Activated T-cell treated with anti-CD3 and anti-CD28 coated beads, Interleukin-2, amount 50 U/mL, for 24 hours (primary cell): Measurements from ENCODE around the gene SNCA.
A peak's percentile ranks its signal among the peaks of the same experiment; 100 is the strongest.

ENCODE experiments used
- DNase-seq: peaks from one replicate; pipeline ENCODE4 v3.0.0-alpha.2; 2020
- H3K27ac Mint-ChIP-seq: 2 replicates; pipeline ENCODE4 v1.8.0; 2020; ENCODE audit warnings: mild to moderate bottlenecking, mixed read lengths
- H3K27me3 Mint-ChIP-seq: 2 replicates; pipeline ENCODE4 v1.8.0; 2020; ENCODE audit warnings: mixed read lengths
- H3K36me3 Mint-ChIP-seq: 2 replicates; pipeline ENCODE4 v1.8.0; 2020; ENCODE audit warnings: low read depth, mixed read lengths
- H3K4me1 Mint-ChIP-seq: 2 replicates; pipeline ENCODE4 v1.8.0; 2020; ENCODE audit warnings: low read depth, mixed read lengths
- H3K4me3 Mint-ChIP-seq: 2 replicates; pipeline ENCODE4 v1.8.0; 2020; ENCODE audit warnings: mild to moderate bottlenecking, moderate library complexity, mixed read lengths
- H3K9me3 Mint-ChIP-seq: 2 replicates; pipeline ENCODE4 v1.8.0; 2020; ENCODE audit warnings: mixed read lengths

Gene SNCA

DNA sequence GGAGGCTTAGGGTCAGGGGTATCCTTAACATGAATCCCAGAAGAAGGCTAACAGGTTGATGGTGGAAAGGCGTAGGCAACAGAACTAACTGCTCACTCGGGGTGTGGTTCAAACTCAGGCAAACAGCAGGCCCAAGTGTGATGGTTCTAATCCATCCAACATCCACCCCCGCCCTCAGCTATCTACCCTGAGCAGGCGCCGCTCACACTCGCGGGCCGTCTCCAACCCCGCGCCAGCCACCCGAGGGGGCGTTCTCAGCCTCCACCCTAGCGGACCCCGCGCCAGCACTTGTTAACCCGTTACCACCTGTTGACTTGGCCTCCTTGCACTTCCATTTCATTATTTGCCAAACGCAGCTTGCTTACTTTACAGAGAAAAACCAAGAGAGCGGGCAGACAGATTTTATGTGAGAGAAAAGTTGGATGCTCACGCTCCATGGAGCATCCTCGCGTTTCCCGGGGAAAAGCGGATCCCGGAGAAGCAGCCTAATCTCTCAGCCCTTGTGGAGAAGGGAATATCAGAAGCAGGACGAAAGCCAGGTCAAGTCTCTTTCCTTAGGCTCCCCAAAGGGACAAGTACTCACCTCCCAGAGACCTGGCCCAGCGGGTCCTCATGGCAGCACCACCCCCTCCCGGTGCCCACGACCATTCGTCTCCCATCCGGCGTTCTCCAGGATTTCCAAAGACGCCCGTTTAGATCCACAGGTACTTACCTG lies 773 bp downstream of the SNCA start:
- Mint-ChIP-seq H3K27me3 (peaks cover 68% of the 10 kb centered on the region), H3K4me1 (peaks cover 21% of the 10 kb centered on the region), H3K9me3 (no peaks in the 10 kb centered on the region), H3K27ac (no peak overlapping the region), H3K4me3 (peak overlapping the region; percentile 48), H3K36me3 (no peaks in the 10 kb centered on the region)
- no peak for DNase-seq

DNA sequence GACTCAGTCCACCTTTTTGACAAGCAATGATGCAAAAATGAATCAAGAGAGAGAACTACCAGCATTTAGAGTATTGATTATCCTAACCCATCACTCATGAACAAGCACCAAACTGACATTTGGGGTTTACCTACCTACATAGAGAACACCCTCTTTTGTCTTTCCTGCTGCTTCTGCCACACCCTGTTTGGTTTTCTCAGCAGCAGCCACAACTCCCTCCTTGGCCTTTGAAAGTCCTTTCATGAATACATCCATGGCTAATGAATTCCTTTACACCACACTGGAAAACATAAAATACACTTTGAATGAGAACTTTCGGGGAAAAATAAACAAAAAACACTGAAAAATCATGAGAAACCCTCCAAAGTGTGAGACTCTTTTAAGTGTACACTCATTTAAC lies 1.5 kb downstream of the SNCA start:
- Mint-ChIP-seq H3K9me3 (no peaks in the 10 kb centered on the region), H3K27ac (no peak overlapping the region), H3K4me1 (peaks cover 21% of the 10 kb centered on the region), H3K36me3 (no peaks in the 10 kb centered on the region), H3K4me3 (no peak overlapping the region), H3K27me3 (peaks cover 65% of the 10 kb centered on the region)
- no peak for DNase-seq

DNA sequence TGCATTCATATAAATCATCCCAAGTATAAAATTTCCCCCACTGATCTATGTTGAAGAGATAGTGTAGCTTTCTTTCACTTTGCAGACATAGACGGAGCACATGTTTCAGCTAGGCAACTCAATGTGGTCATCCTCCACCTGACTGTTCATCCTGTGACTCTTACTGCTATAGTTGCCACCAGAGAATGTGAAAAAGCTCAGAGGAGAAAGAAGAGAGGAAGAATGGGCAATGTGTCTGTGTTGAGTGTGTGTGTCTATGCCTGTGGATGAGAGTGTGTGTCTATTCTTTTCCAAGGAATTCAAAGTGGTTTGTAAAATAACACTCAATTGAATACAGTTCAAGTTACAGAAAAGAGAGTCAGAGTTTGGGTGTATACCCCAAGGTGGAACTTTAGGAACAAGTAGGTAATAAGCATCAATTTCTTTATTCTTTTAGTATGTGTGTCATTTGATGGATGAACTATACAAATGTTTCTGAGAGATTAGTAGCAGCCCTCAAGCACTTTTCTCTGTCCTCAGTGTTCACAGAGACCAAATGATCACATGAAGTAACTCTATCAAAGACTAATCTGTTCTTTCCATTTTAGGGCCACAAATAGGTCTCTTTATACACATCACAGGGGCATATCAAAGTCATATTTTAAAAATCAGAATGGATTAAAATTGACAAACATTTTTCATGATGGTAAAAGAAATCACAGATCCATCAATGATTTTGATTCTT lies 2.3 kb downstream of the SNCA start:
- H3K27ac Mint-ChIP-seq: no peak overlapping the region
- H3K4me1 Mint-ChIP-seq: peaks cover 26% of the 10 kb centered on the region
- H3K4me3 Mint-ChIP-seq: no peak overlapping the region
- no peak for DNase-seq
- no peaks in the 10 kb centered on the region for H3K9me3 Mint-ChIP-seq
- H3K27me3 Mint-ChIP-seq: peaks cover 63% of the 10 kb centered on the region
- no peaks in the 10 kb centered on the region for H3K36me3 Mint-ChIP-seq

- Mint-ChIP-seq H3K36me3 (no peaks in the 10 kb centered on the region), H3K4me1 (peaks cover 14% of the 10 kb centered on the region), H3K9me3 (no peaks in the 10 kb centered on the region), H3K27me3 (peaks cover 19% of the 10 kb centered on the region), H3K27ac (peak overlapping the region; percentile 23), H3K4me3 (peak overlapping the region; percentile 3)
- DNase-seq: no peak
These were observed 7.4 kb downstream of the SNCA start for GRCh38 chr4:89829470-89830138.

- H3K27ac Mint-ChIP-seq: no peak overlapping the region
- peaks cover 12% of the 10 kb centered on the region for H3K27me3 Mint-ChIP-seq
- no peak overlapping the region for H3K4me3 Mint-ChIP-seq
- DNase-seq: no peak
- no peaks in the 10 kb centered on the region for H3K9me3 Mint-ChIP-seq
- peaks cover 2% of the 10 kb centered on the region for H3K4me1 Mint-ChIP-seq
- no peaks in the 10 kb centered on the region for H3K36me3 Mint-ChIP-seq
These were observed 13.5 kb downstream of the SNCA start for GRCh38 chr4:89823416-89823815.

DNA sequence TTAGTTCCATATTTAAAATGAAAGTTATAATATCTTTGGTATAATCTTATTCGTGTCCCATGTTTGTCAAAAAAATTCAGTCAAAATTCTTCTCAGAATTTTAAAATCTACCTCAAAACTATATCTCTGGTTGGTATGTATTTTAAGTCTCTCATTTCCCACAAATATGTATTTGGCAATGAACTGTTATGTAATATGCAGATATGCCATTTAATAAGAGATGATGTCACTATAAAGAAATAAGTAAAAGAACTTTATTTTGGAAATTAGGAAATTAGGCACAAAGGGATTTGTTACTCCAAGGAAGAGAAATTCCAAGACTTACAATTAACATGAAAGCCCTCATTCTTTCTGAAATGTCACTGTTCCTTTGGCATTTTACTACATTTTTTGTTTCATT lies 15.3 kb downstream of the SNCA start:
- Mint-ChIP-seq H3K9me3 (no peaks in the 10 kb centered on the region), H3K4me1 (no peaks in the 10 kb centered on the region), H3K4me3 (no peak overlapping the region), H3K36me3 (no peaks in the 10 kb centered on the region), H3K27me3 (peaks cover 13% of the 10 kb centered on the region), H3K27ac (no peak overlapping the region)
- DNase-seq: no peak

GRCh38 chr4:89820010-89820409 lies 17.0 kb downstream of the SNCA start:
- Mint-ChIP-seq H3K4me1 (no peaks in the 10 kb centered on the region), H3K27me3 (peaks cover 13% of the 10 kb centered on the region)

GRCh38 chr4:89814362-89814761 lies 22.6 kb downstream of the SNCA start:
- Mint-ChIP-seq H3K9me3 (no peaks in the 10 kb centered on the region), H3K4me3 (no peak overlapping the region), H3K36me3 (no peaks in the 10 kb centered on the region), H3K27me3 (peaks cover 16% of the 10 kb centered on the region), H3K4me1 (no peaks in the 10 kb centered on the region), H3K27ac (no peak overlapping the region)
- DNase-seq: no peak

More at GRCh38 chr4:89820010-89820409, 17.0 kb downstream of the SNCA start:
- no peaks in the 10 kb centered on the region for H3K9me3 Mint-ChIP-seq
- no peak for DNase-seq
- no peak overlapping the region for H3K4me3 Mint-ChIP-seq
- H3K27ac Mint-ChIP-seq: no peak overlapping the region
- H3K36me3 Mint-ChIP-seq: no peaks in the 10 kb centered on the region

GRCh38 chr4:89813197-89813596 lies 23.8 kb downstream of the SNCA start:
- no peak for DNase-seq
- no peak overlapping the region for H3K4me3 Mint-ChIP-seq
- H3K36me3 Mint-ChIP-seq: no peaks in the 10 kb centered on the region
- H3K9me3 Mint-ChIP-seq: no peaks in the 10 kb centered on the region
- H3K27me3 Mint-ChIP-seq: peaks cover 8% of the 10 kb centered on the region
- no peaks in the 10 kb centered on the region for H3K4me1 Mint-ChIP-seq
- no peak overlapping the region for H3K27ac Mint-ChIP-seq

GRCh38 chr4:89807441-89808140 lies 29.4 kb downstream of the SNCA start:
- Mint-ChIP-seq H3K27me3 (no peaks in the 10 kb centered on the region), H3K36me3 (no peaks in the 10 kb centered on the region), H3K4me1 (no peaks in the 10 kb centered on the region), H3K4me3 (no peak overlapping the region), H3K27ac (no peak overlapping the region), H3K9me3 (no peaks in the 10 kb centered on the region)
- DNase-seq: no peak

DNA sequence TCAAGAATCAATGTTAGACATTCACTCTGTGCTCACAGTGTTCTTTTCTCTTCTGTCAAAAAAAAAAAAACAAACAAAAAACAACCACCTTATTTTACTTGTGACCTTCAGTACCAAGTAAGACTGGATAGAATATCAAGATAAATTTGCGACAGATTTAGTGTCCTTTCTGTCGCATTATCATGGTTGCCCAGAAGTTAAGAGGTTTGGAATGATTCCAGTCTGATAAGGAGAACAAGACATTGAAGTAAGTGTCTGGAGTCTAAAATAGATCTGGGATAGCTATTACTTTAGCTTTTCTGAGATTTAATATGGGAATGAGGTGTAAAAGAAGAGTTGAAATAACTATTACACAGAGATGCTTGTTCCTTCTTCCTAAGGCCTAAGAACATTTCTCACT lies 31.7 kb downstream of the SNCA start:
- Mint-ChIP-seq H3K27ac (no peak overlapping the region), H3K4me3 (no peak overlapping the region), H3K27me3 (no peaks in the 10 kb centered on the region), H3K36me3 (no peaks in the 10 kb centered on the region), H3K9me3 (no peaks in the 10 kb centered on the region), H3K4me1 (no peaks in the 10 kb centered on the region)
- no peak for DNase-seq

DNA sequence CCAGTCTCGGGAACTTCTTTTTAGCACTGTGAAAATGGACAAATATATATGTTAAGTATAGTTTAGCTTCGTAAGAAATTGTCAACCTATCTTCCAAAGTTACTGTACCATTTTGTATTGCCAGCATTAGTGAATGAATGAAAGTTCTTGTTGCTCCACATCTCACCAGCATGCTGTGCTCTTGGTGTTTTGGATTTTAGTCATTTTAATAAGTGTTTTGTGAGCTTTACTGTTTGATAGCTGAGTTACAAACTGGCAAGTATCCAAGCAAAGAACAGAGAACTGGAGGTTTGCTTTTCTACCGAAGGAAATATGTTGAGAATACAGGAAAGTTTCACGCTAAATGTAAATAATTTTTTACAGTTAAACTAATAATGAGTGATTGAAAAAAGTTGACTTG lies 33.0 kb downstream of the SNCA start:
- Mint-ChIP-seq H3K36me3 (no peaks in the 10 kb centered on the region), H3K27ac (no peak overlapping the region), H3K9me3 (no peaks in the 10 kb centered on the region), H3K4me3 (no peak overlapping the region), H3K4me1 (no peaks in the 10 kb centered on the region), H3K27me3 (no peaks in the 10 kb centered on the region)
- no peak for DNase-seq

DNA sequence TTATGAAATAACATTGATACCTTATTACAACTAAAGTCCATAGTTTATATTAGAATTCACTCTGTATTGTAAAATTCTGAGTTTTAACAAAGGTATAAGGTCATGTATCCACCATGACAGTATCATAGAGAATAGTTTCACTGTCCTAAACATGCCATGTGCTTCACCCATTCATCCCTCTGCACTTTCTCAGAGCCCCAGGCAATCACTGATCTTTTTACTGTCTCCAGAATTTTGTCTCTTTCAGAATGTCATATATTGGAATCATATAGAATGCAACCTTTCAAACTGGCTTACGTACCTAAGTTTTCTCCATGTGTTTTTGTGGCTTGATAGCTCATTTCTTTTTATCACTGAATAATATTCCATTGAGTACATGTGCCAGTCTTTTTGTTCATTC lies 33.9 kb downstream of the SNCA start:
- no peaks in the 10 kb centered on the region for H3K36me3 Mint-ChIP-seq
- H3K4me3 Mint-ChIP-seq: no peak overlapping the region
- no peak for DNase-seq
- H3K27ac Mint-ChIP-seq: no peak overlapping the region
- no peaks in the 10 kb centered on the region for H3K9me3 Mint-ChIP-seq
- H3K4me1 Mint-ChIP-seq: no peaks in the 10 kb centered on the region
- no peaks in the 10 kb centered on the region for H3K27me3 Mint-ChIP-seq

- Mint-ChIP-seq H3K36me3 (no peaks in the 10 kb centered on the region), H3K27me3 (peaks cover 8% of the 10 kb centered on the region), H3K4me3 (no peak overlapping the region)
These were observed 36.3 kb downstream of the SNCA start for GRCh38 chr4:89800527-89801103.

More at GRCh38 chr4:89800527-89801103, 36.3 kb downstream of the SNCA start:
- Mint-ChIP-seq H3K27ac (no peak overlapping the region), H3K9me3 (no peaks in the 10 kb centered on the region), H3K4me1 (no peaks in the 10 kb centered on the region)
- DNase-seq: no peak
